ENCODE data around the gene CSH1. TPM values are rescaled to one million over a fixed set of nuclear protein-coding genes. Genes with fewer than 3 reads are reported as not detected.

The CSH1 gene
- total RNA-seq, 1 experiment from 2014 or later = not detected

Other genes with a start within 250 kb of the CSH1 start
- gene LIMD2, start 196.4 kb downstream of the CSH1 start, total RNA-seq (2014; rRNA removed; shearing (Covaris generic)) = 116 and 190 TPM in 2 replicates
- gene STRADA, start 154.8 kb downstream of the CSH1 start, total RNA-seq (2014; rRNA removed; shearing (Covaris generic)) = 28.5 and 33.4 TPM in 2 replicates
- 30.6 and 36.4 TPM in 2 replicates for gene CCDC47, start 123.0 kb downstream of the CSH1 start, total RNA-seq (2014; rRNA removed; shearing (Covaris generic))
- gene DDX42, start 122.4 kb downstream of the CSH1 start, total RNA-seq (2014; rRNA removed; shearing (Covaris generic)) = 34.5 and 41.8 TPM in 2 replicates
- gene PSMC5, start 69.1 kb downstream of the CSH1 start, total RNA-seq (2014; rRNA removed; shearing (Covaris generic)) = 29.9 and 34.9 TPM in 2 replicates
- 30.0 and 54.1 TPM in 2 replicates for gene FTSJ3, start 68.9 kb downstream of the CSH1 start, total RNA-seq (2014; rRNA removed; shearing (Covaris generic))
- 141 and 144 TPM in 2 replicates for gene SMARCD2, start 53.9 kb downstream of the CSH1 start, total RNA-seq (2014; rRNA removed; shearing (Covaris generic))
- not detected in 2 replicates for gene CSH2, start 22.9 kb downstream of the CSH1 start, total RNA-seq (2014; rRNA removed; shearing (Covaris generic))
- not detected in 2 replicates for gene GH2, start 14.6 kb downstream of the CSH1 start, total RNA-seq (2014; rRNA removed; shearing (Covaris generic))
- gene CSHL1, start 14.7 kb upstream of the CSH1 start, total RNA-seq (2014; rRNA removed; shearing (Covaris generic)) = not detected in 2 replicates
- gene GH1, start 22.3 kb upstream of the CSH1 start, total RNA-seq (2014; rRNA removed; shearing (Covaris generic)) = not detected in 2 replicates
- gene CD79B, start 35.8 kb upstream of the CSH1 start, total RNA-seq (2014; rRNA removed; shearing (Covaris generic)) = 2.4 and 2.6 TPM in 2 replicates
- gene SCN4A, start 76.3 kb upstream of the CSH1 start, total RNA-seq (2014; rRNA removed; shearing (Covaris generic)) = 4.8 and 6.8 TPM in 2 replicates
- 0.52 and 0.63 TPM in 2 replicates for gene PRR29, start 101.8 kb upstream of the CSH1 start, total RNA-seq (2014; rRNA removed; shearing (Covaris generic))
- gene ICAM2, start 124.1 kb upstream of the CSH1 start, total RNA-seq (2014; rRNA removed; shearing (Covaris generic)) = 0.11 and 0.59 TPM in 2 replicates
- gene ERN1, start 233.6 kb upstream of the CSH1 start, total RNA-seq (2014; rRNA removed; shearing (Covaris generic)) = 1.8 and 2.3 TPM in 2 replicates